ENCODE results near the gene HDLBP.

Gene HDLBP

GRCh38 chr2:241211276-241211675 is 104.2 kb downstream of the HDLBP start:
- TF ChIP-seq CTCF (IDR thresholded peaks at IDR 0.05; ENCODE audit: insufficient read depth, low read length) (no peak), REST (IDR thresholded peaks at IDR 0.05; ENCODE audit: insufficient replicate concordance, low read depth) (no peak), SPI1 (IDR thresholded peaks at IDR 0.05; ENCODE audit: borderline replicate concordance, low read depth) (no peak; the same call in 1 of the 2 replicates)
- Histone ChIP-seq H3K4me3 (replicated peaks; ENCODE audit: insufficient read depth, low read length) (no peak overlapping the region), H3K27ac (replicated peaks) (no peak overlapping the region), H3K27me3 (ENCODE audit: insufficient read depth, poor library complexity, severe bottlenecking) (no peaks in the 10 kb centered on the region)
- DNase-seq (ENCODE audit: low read depth in 1 of 2, low spot score in 1 of 2), result no peak

GRCh38 chr2:241209271-241209670 is 106.2 kb downstream of the HDLBP start:
- TF ChIP-seq GABPA (IDR thresholded peaks at IDR 0.05; ENCODE audit: low read depth), result no peak
- no peak for TF ChIP-seq SPI1 (IDR thresholded peaks at IDR 0.05; ENCODE audit: borderline replicate concordance, low read depth)
- no peaks in the 10 kb centered on the region for H3K27me3 ChIP-seq (ENCODE audit: insufficient read depth, poor library complexity, severe bottlenecking)
- no peak overlapping the region for H3K4me3 ChIP-seq (replicated peaks; ENCODE audit: insufficient read depth, low read length)

GRCh38 chr2:241208058-241208457 is 107.4 kb downstream of the HDLBP start:
- Histone ChIP-seq H3K4me3 (replicated peaks; ENCODE audit: insufficient read depth, low read length) (no peak overlapping the region), H3K27ac (replicated peaks) (no peak overlapping the region), H3K27me3 (ENCODE audit: insufficient read depth, poor library complexity, severe bottlenecking) (no peaks in the 10 kb centered on the region)
- TF ChIP-seq GABPA (IDR thresholded peaks at IDR 0.05; ENCODE audit: low read depth) (no peak), REST (IDR thresholded peaks at IDR 0.05; ENCODE audit: insufficient replicate concordance, low read depth) (no peak), POLR2AphosphoS5 (IDR thresholded peaks at IDR 0.05; ENCODE audit: low read depth) (no peak), CTCF (IDR thresholded peaks at IDR 0.05; ENCODE audit: insufficient read depth, low read length) (no peak), SPI1 (IDR thresholded peaks at IDR 0.05; ENCODE audit: borderline replicate concordance, low read depth) (no peak)
- DNase-seq (ENCODE audit: low read depth in 1 of 2, low spot score in 1 of 2), result no peak

More at GRCh38 chr2:241209271-241209670, 106.2 kb downstream of the HDLBP start:
- H3K27ac ChIP-seq (replicated peaks), result no peak overlapping the region
- no peak for DNase-seq (ENCODE audit: low read depth in 1 of 2, low spot score in 1 of 2)

GRCh38 chr2:241207641-241208040 is 107.8 kb downstream of the HDLBP start:
- H3K27ac ChIP-seq (replicated peaks), result no peak overlapping the region
- DNase-seq (ENCODE audit: low read depth in 1 of 2, low spot score in 1 of 2), result no peak
- no peak overlapping the region for H3K4me3 ChIP-seq (replicated peaks; ENCODE audit: insufficient read depth, low read length)
- TF ChIP-seq POLR2AphosphoS5 (IDR thresholded peaks at IDR 0.05; ENCODE audit: low read depth), result no peak
- no peak for TF ChIP-seq SPI1 (IDR thresholded peaks at IDR 0.05; ENCODE audit: borderline replicate concordance, low read depth)
- TF ChIP-seq REST (IDR thresholded peaks at IDR 0.05; ENCODE audit: insufficient replicate concordance, low read depth), result no peak
- TF ChIP-seq GABPA (IDR thresholded peaks at IDR 0.05; ENCODE audit: low read depth), result no peak
- no peak for TF ChIP-seq CTCF (IDR thresholded peaks at IDR 0.05; ENCODE audit: insufficient read depth, low read length)
- H3K27me3 ChIP-seq (ENCODE audit: insufficient read depth, poor library complexity, severe bottlenecking), result no peaks in the 10 kb centered on the region

Data from HL-60 (cell line).